ENCODE measurements around the gene MINK1. TPM values are rescaled to one million over a fixed set of nuclear protein-coding genes. Genes with fewer than 3 reads are reported as not detected.

Gene MINK1
- total and polyA plus RNA-seq, 2 of the 13 experiments (the other 11 are each of a cell fraction or from before 2014, with no cell fraction given), result 17.2 to 63.9 TPM

DNA sequence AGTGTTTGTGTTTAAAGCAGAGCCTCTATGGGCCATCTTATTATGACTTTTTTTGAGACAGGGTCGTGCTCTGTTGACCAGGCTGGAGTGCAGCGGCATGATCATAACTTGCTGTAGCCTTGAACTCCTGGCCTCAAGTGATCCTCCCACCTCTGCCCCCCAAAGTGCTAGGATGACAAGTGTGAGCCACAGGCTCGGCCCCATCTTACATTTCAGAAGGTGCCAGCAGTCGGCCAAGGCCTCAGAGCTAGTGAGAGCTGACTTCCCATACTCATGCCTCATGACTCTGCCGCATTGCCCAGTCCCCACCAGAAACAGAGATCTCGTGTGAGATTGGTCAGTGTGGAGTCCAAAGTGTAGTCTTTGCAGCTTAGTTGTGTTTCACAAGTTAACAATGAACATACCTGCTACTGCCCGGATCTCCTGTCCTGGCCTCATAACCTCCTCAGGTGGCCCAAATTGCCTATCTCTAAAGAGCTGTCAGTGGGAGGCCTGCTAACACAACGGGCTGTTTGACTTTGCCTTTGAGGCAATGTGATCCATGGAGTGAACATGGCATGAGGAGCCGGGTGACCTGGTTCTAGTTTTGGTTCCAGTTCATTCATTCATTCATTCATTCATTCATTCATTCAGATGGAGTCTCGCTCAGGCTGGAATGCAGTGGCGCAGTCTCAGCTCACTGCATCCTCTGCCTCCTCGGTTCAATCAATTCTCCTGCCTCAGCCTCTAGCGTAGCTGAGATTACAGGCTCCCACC lies 13.7 kb downstream of the MINK1 start (continued):
- TF ChIP-seq NR2F1 (CRISPR knock-in tag; IDR thresholded peaks at IDR 0.05), result 0 out of 4 replicates have a peak, but pooled peaks of 1 of the 2 experiments have one; percentile 32
- TF ChIP-seq MYNN (CRISPR knock-in tag; IDR thresholded peaks at IDR 0.05; ENCODE audit: low read depth), result no peak
- TF ChIP-seq CHCHD3 (CRISPR knock-in tag; IDR thresholded peaks at IDR 0.05), result no peak
- TF ChIP-seq, protein P1, sequence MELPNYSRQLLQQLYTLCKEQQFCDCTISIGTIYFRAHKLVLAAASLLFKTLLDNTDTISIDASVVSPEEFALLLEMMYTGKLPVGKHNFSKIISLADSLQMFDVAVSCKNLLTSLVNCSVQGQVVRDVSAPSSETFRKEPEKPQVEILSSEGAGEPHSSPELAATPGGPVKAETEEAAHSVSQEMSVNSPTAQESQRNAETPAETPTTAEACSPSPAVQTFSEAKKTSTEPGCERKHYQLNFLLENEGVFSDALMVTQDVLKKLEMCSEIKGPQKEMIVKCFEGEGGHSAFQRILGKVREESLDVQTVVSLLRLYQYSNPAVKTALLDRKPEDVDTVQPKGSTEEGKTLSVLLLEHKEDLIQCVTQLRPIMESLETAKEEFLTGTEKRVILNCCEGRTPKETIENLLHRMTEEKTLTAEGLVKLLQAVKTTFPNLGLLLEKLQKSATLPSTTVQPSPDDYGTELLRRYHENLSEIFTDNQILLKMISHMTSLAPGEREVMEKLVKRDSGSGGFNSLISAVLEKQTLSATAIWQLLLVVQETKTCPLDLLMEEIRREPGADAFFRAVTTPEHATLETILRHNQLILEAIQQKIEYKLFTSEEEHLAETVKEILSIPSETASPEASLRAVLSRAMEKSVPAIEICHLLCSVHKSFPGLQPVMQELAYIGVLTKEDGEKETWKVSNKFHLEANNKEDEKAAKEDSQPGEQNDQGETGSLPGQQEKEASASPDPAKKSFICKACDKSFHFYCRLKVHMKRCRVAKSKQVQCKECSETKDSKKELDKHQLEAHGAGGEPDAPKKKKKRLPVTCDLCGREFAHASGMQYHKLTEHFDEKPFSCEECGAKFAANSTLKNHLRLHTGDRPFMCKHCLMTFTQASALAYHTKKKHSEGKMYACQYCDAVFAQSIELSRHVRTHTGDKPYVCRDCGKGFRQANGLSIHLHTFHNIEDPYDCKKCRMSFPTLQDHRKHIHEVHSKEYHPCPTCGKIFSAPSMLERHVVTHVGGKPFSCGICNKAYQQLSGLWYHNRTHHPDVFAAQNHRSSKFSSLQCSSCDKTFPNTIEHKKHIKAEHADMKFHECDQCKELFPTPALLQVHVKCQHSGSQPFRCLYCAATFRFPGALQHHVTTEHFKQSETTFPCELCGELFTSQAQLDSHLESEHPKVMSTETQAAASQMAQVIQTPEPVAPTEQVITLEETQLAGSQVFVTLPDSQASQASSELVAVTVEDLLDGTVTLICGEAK (IDR thresholded peaks at IDR 0.05), result no peak
- TF ChIP-seq, protein P1 (CRISPR knock-in tag; IDR thresholded peaks at IDR 0.05), result no peak
- 0 out of 2 replicates have a peak, but pooled peaks have one; percentile 17 for TF ChIP-seq SP5 (CRISPR knock-in tag; IDR thresholded peaks at IDR 0.05; ENCODE audit: borderline replicate concordance, low read depth)
- no peak for TF ChIP-seq SRSF9 (IDR thresholded peaks at IDR 0.05; ENCODE audit: borderline replicate concordance, insufficient read depth, low read depth, low read length, poor library complexity, severe bottlenecking)
- 0 out of 2 replicates have a peak, but pooled peaks have one; percentile 3 for TF ChIP-seq FOXO1 (CRISPR knock-in tag; IDR thresholded peaks at IDR 0.05)
- TF ChIP-seq ERF (CRISPR knock-in tag; IDR thresholded peaks at IDR 0.05), result 0 out of 2 replicates have a peak, but pooled peaks have one; percentile 13
- peak; percentile 67 for TF ChIP-seq RARA (CRISPR knock-in tag; IDR thresholded peaks at IDR 0.05)
- TF ChIP-seq, protein P2, sequence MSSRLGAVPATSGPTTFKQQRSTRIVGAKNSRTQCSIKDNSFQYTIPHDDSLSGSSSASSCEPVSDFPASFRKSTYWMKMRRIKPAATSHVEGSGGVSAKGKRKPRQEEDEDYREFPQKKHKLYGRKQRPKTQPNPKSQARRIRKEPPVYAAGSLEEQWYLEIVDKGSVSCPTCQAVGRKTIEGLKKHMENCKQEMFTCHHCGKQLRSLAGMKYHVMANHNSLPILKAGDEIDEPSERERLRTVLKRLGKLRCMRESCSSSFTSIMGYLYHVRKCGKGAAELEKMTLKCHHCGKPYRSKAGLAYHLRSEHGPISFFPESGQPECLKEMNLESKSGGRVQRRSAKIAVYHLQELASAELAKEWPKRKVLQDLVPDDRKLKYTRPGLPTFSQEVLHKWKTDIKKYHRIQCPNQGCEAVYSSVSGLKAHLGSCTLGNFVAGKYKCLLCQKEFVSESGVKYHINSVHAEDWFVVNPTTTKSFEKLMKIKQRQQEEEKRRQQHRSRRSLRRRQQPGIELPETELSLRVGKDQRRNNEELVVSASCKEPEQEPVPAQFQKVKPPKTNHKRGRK (CRISPR knock-in tag; IDR thresholded peaks at IDR 0.05), result no peak
- TF ChIP-seq ZNF562 (CRISPR knock-in tag; IDR thresholded peaks at IDR 0.05; ENCODE audit: borderline replicate concordance), result no peak
- peak; percentile 21; the same call in 1 of the 2 replicates for TF ChIP-seq GATAD2A (CRISPR knock-in tag; IDR thresholded peaks at IDR 0.05)
- TF ChIP-seq, protein P3, sequence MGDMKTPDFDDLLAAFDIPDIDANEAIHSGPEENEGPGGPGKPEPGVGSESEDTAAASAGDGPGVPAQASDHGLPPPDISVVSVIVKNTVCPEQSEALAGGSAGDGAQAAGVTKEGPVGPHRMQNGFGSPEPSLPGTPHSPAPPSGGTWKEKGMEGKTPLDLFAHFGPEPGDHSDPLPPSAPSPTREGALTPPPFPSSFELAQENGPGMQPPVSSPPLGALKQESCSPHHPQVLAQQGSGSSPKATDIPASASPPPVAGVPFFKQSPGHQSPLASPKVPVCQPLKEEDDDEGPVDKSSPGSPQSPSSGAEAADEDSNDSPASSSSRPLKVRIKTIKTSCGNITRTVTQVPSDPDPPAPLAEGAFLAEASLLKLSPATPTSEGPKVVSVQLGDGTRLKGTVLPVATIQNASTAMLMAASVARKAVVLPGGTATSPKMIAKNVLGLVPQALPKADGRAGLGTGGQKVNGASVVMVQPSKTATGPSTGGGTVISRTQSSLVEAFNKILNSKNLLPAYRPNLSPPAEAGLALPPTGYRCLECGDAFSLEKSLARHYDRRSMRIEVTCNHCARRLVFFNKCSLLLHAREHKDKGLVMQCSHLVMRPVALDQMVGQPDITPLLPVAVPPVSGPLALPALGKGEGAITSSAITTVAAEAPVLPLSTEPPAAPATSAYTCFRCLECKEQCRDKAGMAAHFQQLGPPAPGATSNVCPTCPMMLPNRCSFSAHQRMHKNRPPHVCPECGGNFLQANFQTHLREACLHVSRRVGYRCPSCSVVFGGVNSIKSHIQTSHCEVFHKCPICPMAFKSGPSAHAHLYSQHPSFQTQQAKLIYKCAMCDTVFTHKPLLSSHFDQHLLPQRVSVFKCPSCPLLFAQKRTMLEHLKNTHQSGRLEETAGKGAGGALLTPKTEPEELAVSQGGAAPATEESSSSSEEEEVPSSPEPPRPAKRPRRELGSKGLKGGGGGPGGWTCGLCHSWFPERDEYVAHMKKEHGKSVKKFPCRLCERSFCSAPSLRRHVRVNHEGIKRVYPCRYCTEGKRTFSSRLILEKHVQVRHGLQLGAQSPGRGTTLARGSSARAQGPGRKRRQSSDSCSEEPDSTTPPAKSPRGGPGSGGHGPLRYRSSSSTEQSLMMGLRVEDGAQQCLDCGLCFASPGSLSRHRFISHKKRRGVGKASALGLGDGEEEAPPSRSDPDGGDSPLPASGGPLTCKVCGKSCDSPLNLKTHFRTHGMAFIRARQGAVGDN (CRISPR knock-in tag; IDR thresholded peaks at IDR 0.05), result peak; percentile 50
